Gastroesophageal sphincter (tissue), 4 donors: ENCODE results near the gene SLC30A7. TPM values are rescaled to one million over a fixed set of nuclear protein-coding genes. Genes with fewer than 3 reads are reported as not detected.

Experiments used
- ATAC-seq: fragments of 150-250 bp; one replicate; pipeline ENCODE4 v1.9.1; 2016; ENCODE audit warnings: mild to moderate bottlenecking, moderate library complexity
- H3K27ac ChIP-seq, 4 donors: fragments of 200-600 bp; sonication (generic) in 3 of 4; 1 replicate in 3 of 4; 2 replicates in 1 of 4; pipeline ENCODE4 v1.5.1; 2016 to 2019
- H3K27me3 ChIP-seq: fragments of 200-600 bp; sonication (generic); one replicate; pipeline ENCODE4 v1.5.1; 2019
- H3K36me3 ChIP-seq, 2 donors: fragments of 200-600 bp; sonication (generic); one replicate each; pipeline ENCODE4 v1.5.1; 2019; ENCODE audit warnings: control low read depth in 1 of 2
- H3K4me1 ChIP-seq, 3 donors: fragments of 200-600 bp; sonication (generic); 1 replicate in 2 of 3; 2 replicates in 1 of 3; pipeline ENCODE4 v1.5.1; 2016 to 2019; ENCODE audit warnings: control low read depth in 2 of 3
- H3K4me3 ChIP-seq, 2 donors: fragments of 200-600 bp; sonication (generic); one replicate each; pipeline ENCODE4 v1.5.1; 2019; ENCODE audit warnings: mild to moderate bottlenecking in 1 of 2, moderate library complexity in 1 of 2
- H3K9me3 ChIP-seq, 3 donors: fragments of 200-600 bp; sonication (generic); one replicate each; pipeline ENCODE4 v1.5.1; 2017 to 2019; ENCODE audit warnings: control low read depth in 2 of 3
- CTCF ChIP-seq, 4 experiments: fragments of 200-600 bp in 2 of 4; fragments of 450-650 bp in 2 of 4; sonication (generic) in 1 of 4; IDR thresholded peaks; one replicate each; pipeline ENCODE4 v1.5.1; 2017 to 2019; ENCODE audit warnings: antibody characterized with exemption in 4 of 4, mild to moderate bottlenecking in 2 of 4, moderate library complexity in 2 of 4
- EP300 ChIP-seq: sonication (generic); formaldehyde crosslinking; IDR thresholded peaks from one replicate; pipeline ENCODE4 v1.6.1; 2017; ENCODE audit warnings: antibody characterized with exemption, mild to moderate bottlenecking
- POLR2A ChIP-seq, 2 donors: fragments of 450-650 bp; IDR thresholded peaks; one replicate each; pipeline ENCODE4 v1.6.1; 2017; ENCODE audit warnings: antibody characterized with exemption in 2 of 2, mild to moderate bottlenecking in 2 of 2, moderate library complexity in 1 of 2
- POLR2AphosphoS5 ChIP-seq: sonication (generic); formaldehyde crosslinking; IDR thresholded peaks from one replicate; pipeline ENCODE4 v1.6.1; 2017; ENCODE audit warnings: antibody characterized with exemption
- WGBS, 2 donors: methylation state at CpG; one replicate each; pipeline ENCODE4 v1.1.5; 2018; ENCODE audit warnings: low coverage in 1 of 2; 5-methylcytosine and 5-hydroxymethylcytosine counted together
- total RNA-seq, 4 donors: library from RNA; depleted of rRNA; stranded (reverse); fragments of >200 nt; gene quantifications; one replicate each; pipeline ENCODE4 v1.1.0, GENCODE V29; 2016

Gene SLC30A7
- total RNA-seq, 4 donors from 2014 or later, result 11.2 to 19.8 (median 17.1) TPM

- H3K9me3 ChIP-seq, result no peaks in the 10 kb centered on the region
- H3K4me3 ChIP-seq, result no peak overlapping the region
- H3K27me3 ChIP-seq, result no peaks in the 10 kb centered on the region
- H3K4me1 ChIP-seq, result no peaks in the 10 kb centered on the region
- ATAC-seq, result no peak
- no peak overlapping the region for H3K27ac ChIP-seq
- WGBS, 2 donors, result 81 to 100% methylated on average over 1 of the region's 1 CpG
- peaks cover 0 to 27% of the 10 kb centered on the region in 2 donors for H3K36me3 ChIP-seq
- TF ChIP-seq POLR2AphosphoS5 (no peak), EP300 (no peak)
These were observed 75.1 kb downstream of the SLC30A7 start for GRCh38 chr1:100971021-100971420.

GRCh38 chr1:100972185-100972584 lies 76.3 kb downstream of the SLC30A7 start:
- Histone ChIP-seq H3K4me3 (no peak overlapping the region), H3K4me1 (no peaks in the 10 kb centered on the region), H3K9me3 (no peaks in the 10 kb centered on the region), H3K27ac (no peak overlapping the region), H3K36me3 (peaks cover 0 to 17% of the 10 kb centered on the region in 2 donors), H3K27me3 (no peaks in the 10 kb centered on the region)
- TF ChIP-seq CTCF (IDR thresholded peaks at IDR 0.05) (no peak), POLR2AphosphoS5 (no peak), EP300 (no peak)
- WGBS, 2 donors, result 22 to 83% methylated on average over 1 of the region's 1 CpG
- no peak for ATAC-seq

- no peak for TF ChIP-seq CTCF (IDR thresholded peaks at IDR 0.05)
- no peak for TF ChIP-seq POLR2AphosphoS5
- no peak for TF ChIP-seq EP300
- no peak for TF ChIP-seq POLR2A (IDR thresholded peaks at IDR 0.05)
- 64 to 77% methylated on average over 1 of the region's 1 CpG for WGBS, 2 donors
- no peak for ATAC-seq
These were observed 81.0 kb downstream of the SLC30A7 start for GRCh38 chr1:100976936-100977335.

GRCh38 chr1:100979631-100980030 lies 83.7 kb downstream of the SLC30A7 start:
- H3K4me1 ChIP-seq, result peaks cover 0 to 26% (median 3%) of the 10 kb centered on the region in 3 donors
- H3K27ac ChIP-seq, result no peak overlapping the region
- peaks cover 0 to 23% of the 10 kb centered on the region in 2 donors for H3K36me3 ChIP-seq
- ATAC-seq, result no peak
- H3K9me3 ChIP-seq, result no peaks in the 10 kb centered on the region
- no peak for TF ChIP-seq CTCF (IDR thresholded peaks at IDR 0.05)
- TF ChIP-seq POLR2AphosphoS5, result no peak
- no peak for TF ChIP-seq EP300
- TF ChIP-seq POLR2A (IDR thresholded peaks at IDR 0.05), result no peak
- H3K4me3 ChIP-seq, result no peak overlapping the region
- H3K27me3 ChIP-seq, result no peaks in the 10 kb centered on the region
- WGBS, 2 donors, result 27 to 96% methylated on average over 2 of the region's 2 CpGs

More at GRCh38 chr1:100976936-100977335, 81.0 kb downstream of the SLC30A7 start:
- no peak overlapping the region for H3K27ac ChIP-seq
- no peaks in the 10 kb centered on the region for H3K9me3 ChIP-seq
- H3K27me3 ChIP-seq, result no peaks in the 10 kb centered on the region
- peaks cover 0 to 18% of the 10 kb centered on the region in 2 donors for H3K36me3 ChIP-seq
- H3K4me1 ChIP-seq, result peaks cover 0 to 26% (median 3%) of the 10 kb centered on the region in 3 donors
- no peak overlapping the region for H3K4me3 ChIP-seq

GRCh38 chr1:100982793-100983192 lies 86.9 kb downstream of the SLC30A7 start:
- no peaks in the 10 kb centered on the region for H3K9me3 ChIP-seq
- peaks cover 0 to 9% of the 10 kb centered on the region in 2 donors for H3K36me3 ChIP-seq
- TF ChIP-seq EP300, result no peak
- no peak for TF ChIP-seq CTCF (IDR thresholded peaks at IDR 0.05)
- TF ChIP-seq POLR2A (IDR thresholded peaks at IDR 0.05), result no peak
- TF ChIP-seq POLR2AphosphoS5, result no peak
- H3K4me1 ChIP-seq, result peaks cover 0 to 26% (median 3%) of the 10 kb centered on the region in 3 donors
- H3K27ac ChIP-seq, result no peak overlapping the region
- 92 to 94% methylated on average over 2 to 4 of the region's 4 CpGs for WGBS, 2 donors
- H3K27me3 ChIP-seq, result no peaks in the 10 kb centered on the region
- ATAC-seq, result no peak
- H3K4me3 ChIP-seq, result no peak overlapping the region
